Measurements from ENCODE around the gene STPG1.

Gene STPG1

GRCh38 chr1:24311741-24312140, 101.8 kb downstream of the STPG1 start:
- DNase-seq, result no peak

- DNase-seq, result no peak
Observed at GRCh38 chr1:24311234-24311633, 102.3 kb downstream of the STPG1 start.

DNA sequence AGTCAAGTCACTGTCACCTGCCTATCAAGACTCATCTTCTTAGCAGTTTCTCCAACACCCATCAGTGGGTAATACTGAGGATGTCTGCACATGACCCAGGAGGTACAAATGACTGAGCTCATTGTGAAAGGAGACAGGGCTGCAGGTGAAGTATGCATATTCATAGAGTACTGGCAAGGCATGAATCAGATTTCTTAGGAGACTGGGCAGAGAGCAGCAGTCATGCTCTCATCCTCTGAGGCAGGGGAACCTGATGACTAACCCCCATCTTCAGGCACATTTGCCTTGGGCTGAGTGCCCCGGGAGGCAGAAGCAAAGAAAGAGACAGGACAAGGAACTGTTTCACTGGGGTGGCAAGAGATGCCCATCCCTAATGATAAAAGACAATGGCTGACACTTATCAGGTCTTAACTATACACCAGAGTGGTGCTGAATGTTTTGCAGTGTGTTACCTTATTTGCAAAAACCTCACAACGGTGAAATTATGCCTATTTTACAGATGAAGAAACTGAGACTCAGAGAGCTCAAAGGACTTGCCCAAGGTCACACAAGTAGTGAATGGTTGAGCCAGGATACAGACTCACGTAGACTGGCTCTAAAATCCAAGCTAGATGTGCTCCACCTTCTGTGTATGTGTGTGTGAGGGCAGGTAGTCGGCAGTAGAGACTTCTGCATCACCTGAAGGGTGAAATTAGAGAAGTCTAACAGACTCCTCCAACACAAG, 103.7 kb downstream of the STPG1 start:
- DNase-seq, result no peak

GRCh38 chr1:24308365-24309015, 105.1 kb downstream of the STPG1 start:
- no peak for DNase-seq

Measured in stimulated activated CD4-positive, alpha-beta T cell treated with anti-CD3 and anti-CD28 coated beads, Interleukin-12 subunit alpha, Interleukin-12 subunit beta, amount 100 ng/mL, for 4 hours (primary cell).